ENCODE data around the gene C2CD4D. TPM values are rescaled to one million over a fixed set of nuclear protein-coding genes. Genes with fewer than 3 reads are reported as not detected.

Gene C2CD4D
- total RNA-seq, 1 donor from 2014 or later = not detected

GRCh38 chr1:151831256-151831591, 8.4 kb downstream of the C2CD4D start:
- Histone ChIP-seq H3K27ac (no peak overlapping the region), H3K9me3 (no peaks in the 10 kb centered on the region), H3K4me1 (no peaks in the 10 kb centered on the region), H3K27me3 (no peaks in the 10 kb centered on the region), H3K36me3 (no peaks in the 10 kb centered on the region), H3K4me3 (no peak overlapping the region)
- intact Hi-C loops (cut with DNase I) = no loop called here
- no peak for TF ChIP-seq CTCF (IDR thresholded peaks at IDR 0.05)
- no peak for DNase-seq (ENCODE audit: low spot score in 2 of 2)

GRCh38 chr1:151830055-151830454, 9.6 kb downstream of the C2CD4D start:
- Histone ChIP-seq H3K36me3 (no peaks in the 10 kb centered on the region), H3K9me3 (no peaks in the 10 kb centered on the region), H3K27me3 (no peaks in the 10 kb centered on the region), H3K27ac (no peak overlapping the region), H3K4me3 (no peak overlapping the region), H3K4me1 (no peaks in the 10 kb centered on the region)
- no peak for TF ChIP-seq CTCF (IDR thresholded peaks at IDR 0.05)
- DNase-seq (ENCODE audit: low spot score in 2 of 2) = no peak
- intact Hi-C loops (cut with DNase I) = no loop called here

- Histone ChIP-seq H3K4me3 (no peak overlapping the region), H3K27ac (no peak overlapping the region), H3K4me1 (no peaks in the 10 kb centered on the region), H3K27me3 (no peaks in the 10 kb centered on the region), H3K36me3 (no peaks in the 10 kb centered on the region), H3K9me3 (no peaks in the 10 kb centered on the region)
- intact Hi-C loops (cut with DNase I) = no loop called here
- no peak for TF ChIP-seq CTCF (IDR thresholded peaks at IDR 0.05)
- DNase-seq (ENCODE audit: low spot score in 2 of 2) = no peak
Observed at GRCh38 chr1:151829352-151830046, 10.1 kb downstream of the C2CD4D start.

GRCh38 chr1:151828921-151829320, 10.7 kb downstream of the C2CD4D start:
- H3K9me3 ChIP-seq = no peaks in the 10 kb centered on the region
- no peak overlapping the region for H3K27ac ChIP-seq
- no peak overlapping the region for H3K4me3 ChIP-seq
- no peaks in the 10 kb centered on the region for H3K27me3 ChIP-seq
- DNase-seq (ENCODE audit: low spot score in 2 of 2) = no peak
- no peaks in the 10 kb centered on the region for H3K4me1 ChIP-seq
- intact Hi-C loops (cut with DNase I) = no loop called here
- H3K36me3 ChIP-seq = no peaks in the 10 kb centered on the region
- TF ChIP-seq CTCF (IDR thresholded peaks at IDR 0.05) = no peak

GRCh38 chr1:151827853-151828252, 11.8 kb downstream of the C2CD4D start:
- no peaks in the 10 kb centered on the region for H3K4me1 ChIP-seq
- intact Hi-C loops (cut with DNase I) = no loop called here
- H3K27me3 ChIP-seq = no peaks in the 10 kb centered on the region

More at GRCh38 chr1:151827853-151828252, 11.8 kb downstream of the C2CD4D start:
- TF ChIP-seq CTCF (IDR thresholded peaks at IDR 0.05) = no peak
- DNase-seq (ENCODE audit: low spot score in 2 of 2) = no peak
- Histone ChIP-seq H3K27ac (no peak overlapping the region), H3K4me3 (no peak overlapping the region), H3K36me3 (no peaks in the 10 kb centered on the region), H3K9me3 (no peaks in the 10 kb centered on the region)
